GM19467 (cell line): ENCODE data around the gene CACNB1.
A peak's percentile ranks its signal among the peaks of the same experiment; 100 is the strongest.

Experiments
- ATAC-seq: cut with Tn5 transposase; IDR thresholded peaks from one replicate; pipeline ENCODE4 v1.9.1; 2021; ENCODE audit warnings: mild to moderate bottlenecking, moderate library complexity; ENCODE audit not compliant: unreplicated experiment

CACNB1 gene

DNA sequence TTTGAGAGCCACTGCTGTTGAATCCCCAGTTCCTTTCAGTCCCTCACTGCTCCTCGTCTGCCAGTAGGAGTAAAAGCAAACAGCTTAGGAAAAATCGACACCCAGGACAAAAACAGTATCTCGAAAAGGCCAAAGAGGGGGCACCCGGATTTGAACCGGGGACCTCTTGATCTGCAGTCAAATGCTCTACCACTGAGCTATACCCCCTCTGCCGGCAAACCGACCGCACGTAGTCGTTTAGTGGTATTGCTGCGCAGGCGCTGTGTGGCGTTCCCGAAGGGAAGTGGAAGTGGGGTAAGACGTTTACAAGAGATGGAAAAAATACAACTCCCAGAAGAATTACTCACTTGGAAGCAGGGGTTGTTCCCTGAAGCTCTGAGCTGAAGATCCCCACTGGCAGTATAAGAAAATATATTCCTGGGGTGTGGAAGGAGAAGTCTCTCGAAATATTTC lies 43.8 kb downstream of the CACNB1 start:
- ATAC-seq: peak; percentile 59

GRCh38 chr17:39151943-39152818 lies 45.3 kb downstream of the CACNB1 start:
- ATAC-seq: no peak

GRCh38 chr17:39151150-39151942 lies 46.1 kb downstream of the CACNB1 start, which contains the start of gene PLXDC1:
TSS of gene PLXDC1 (minus strand) at chr17:39151637. CDS start at chr17:39151437, 200 bp downstream.
- ATAC-seq: no peak

DNA sequence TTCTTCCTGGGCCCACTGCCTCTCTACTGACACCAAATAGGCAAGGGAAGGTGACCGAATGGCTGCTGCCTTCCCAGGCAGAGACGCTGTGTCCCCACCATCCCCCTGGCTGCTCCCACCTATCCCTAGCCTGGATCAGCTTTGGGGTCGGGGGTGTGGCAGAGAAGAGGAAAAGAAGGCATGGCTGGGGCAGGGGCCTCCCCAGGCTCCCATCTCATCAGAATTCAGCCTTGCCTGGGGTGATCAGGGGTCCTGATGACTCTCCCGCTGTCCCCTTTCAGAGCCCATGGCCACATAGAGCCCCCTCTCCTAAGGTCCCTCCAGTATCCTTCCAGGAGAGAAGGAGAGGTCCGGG lies 46.7 kb downstream of the CACNB1 start:
- ATAC-seq: no peak

GRCh38 chr17:39150104-39150634 lies 47.3 kb downstream of the CACNB1 start:
- ATAC-seq: no peak

GRCh38 chr17:39147221-39148185 lies 50.0 kb downstream of the CACNB1 start:
- no peak for ATAC-seq

DNA sequence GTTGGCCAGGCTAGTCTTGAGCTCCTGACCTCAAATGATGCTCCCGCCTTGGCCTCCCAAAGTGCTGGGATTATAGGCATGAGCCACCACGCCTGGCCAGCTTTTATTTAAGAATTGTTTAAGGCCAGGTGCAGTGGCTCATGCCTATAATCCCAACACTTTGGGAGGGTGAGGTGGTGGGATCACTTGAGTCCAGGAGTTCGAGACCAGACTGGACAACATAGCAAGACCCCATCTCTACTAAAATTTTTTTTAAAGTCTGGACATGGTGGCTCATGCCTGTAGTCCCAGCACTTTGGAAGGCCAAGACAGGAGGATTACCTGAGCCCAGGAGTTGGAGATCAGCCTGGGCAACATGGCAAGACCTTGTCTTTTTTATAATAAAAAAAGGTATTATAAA lies 51.2 kb downstream of the CACNB1 start:
- no peak for ATAC-seq

- ATAC-seq: no peak
Observed at GRCh38 chr17:39145143-39145542, 52.3 kb downstream of the CACNB1 start.

DNA sequence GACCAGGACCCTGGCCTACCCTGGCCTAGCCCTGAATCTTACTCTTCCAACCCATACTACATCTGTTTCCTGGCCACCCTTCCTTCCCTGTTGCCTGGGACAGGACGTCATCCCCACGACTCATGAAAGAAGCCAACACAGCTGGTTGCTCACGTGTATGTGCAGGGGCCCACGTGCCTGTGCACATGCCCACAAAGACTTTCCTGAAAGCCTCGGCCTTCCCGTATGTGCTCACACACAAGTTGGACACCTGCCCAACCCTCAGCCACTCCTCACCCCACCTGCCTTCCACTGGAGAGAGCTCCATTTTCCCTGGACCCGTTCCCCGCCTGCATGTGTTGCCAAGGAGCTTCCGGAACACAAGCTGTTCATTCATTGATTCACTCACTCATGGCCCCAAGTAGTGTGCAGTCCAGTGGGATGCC lies 53.0 kb downstream of the CACNB1 start:
- no peak for ATAC-seq

- no peak for ATAC-seq
Observed at GRCh38 chr17:39143552-39144093, 53.8 kb downstream of the CACNB1 start.

DNA sequence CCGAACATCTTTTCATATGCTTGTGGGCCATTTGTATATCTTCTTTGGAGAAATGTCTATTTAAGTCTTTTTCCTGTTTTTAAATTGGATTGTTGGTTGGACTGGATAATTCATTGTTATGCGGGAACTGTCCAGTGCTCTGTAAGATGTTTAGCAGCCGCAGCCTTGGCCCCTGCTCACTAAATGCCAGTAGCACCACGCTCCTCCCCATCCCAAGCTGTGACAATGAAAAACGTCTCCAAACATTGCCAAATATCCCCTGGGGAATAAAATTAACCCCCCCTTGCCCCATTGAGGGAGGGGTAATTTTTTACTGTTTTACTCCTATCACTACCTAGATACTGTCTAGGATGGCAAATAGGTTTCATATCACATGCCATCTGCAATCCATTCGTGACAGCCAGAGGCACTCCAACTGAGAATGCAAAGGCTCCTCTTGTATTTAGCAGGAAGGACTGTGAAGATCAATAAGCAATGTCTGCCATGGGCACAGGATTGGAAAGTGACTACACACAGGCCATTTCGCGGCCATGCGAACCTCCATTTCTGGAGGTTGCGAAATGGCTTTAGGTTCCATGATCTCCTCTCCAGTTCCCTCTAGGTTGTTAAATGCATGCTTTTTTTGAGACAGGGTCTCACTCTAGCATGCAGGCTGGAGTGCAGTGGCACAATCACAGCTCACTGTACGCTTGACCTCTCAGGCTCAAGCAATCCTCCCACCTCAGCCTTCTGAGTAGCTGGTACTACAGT lies 55.4 kb downstream of the CACNB1 start:
- no peak for ATAC-seq

- ATAC-seq: no peak
Observed at GRCh38 chr17:39141294-39141693, 56.2 kb downstream of the CACNB1 start.

- no peak for ATAC-seq
Observed at GRCh38 chr17:39139561-39139960, 57.9 kb downstream of the CACNB1 start.

- no peak for ATAC-seq
Observed at GRCh38 chr17:39139161-39139511, 58.3 kb downstream of the CACNB1 start.

- ATAC-seq: no peak
Observed at GRCh38 chr17:39138431-39139160, 58.9 kb downstream of the CACNB1 start.

DNA sequence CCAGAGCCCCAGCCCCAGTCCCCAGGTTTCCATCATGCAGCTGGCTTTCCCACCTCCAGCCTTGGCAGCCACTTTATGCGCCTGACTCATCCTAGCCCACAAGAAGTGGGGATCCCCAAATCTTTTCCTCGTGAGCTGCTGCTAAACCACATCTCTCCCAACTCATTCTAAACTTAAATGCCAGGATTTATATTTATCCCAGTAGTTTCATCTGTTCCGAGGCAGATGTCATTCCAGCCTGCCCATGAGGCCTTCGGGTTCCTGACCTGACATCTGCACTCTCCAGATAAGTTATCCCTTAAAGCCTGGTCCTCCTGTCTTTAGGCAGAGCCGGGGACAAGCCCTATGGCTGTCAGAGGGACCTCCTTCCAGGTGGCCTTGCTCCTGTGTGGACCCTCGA lies 62.6 kb downstream of the CACNB1 start:
- ATAC-seq: no peak

- ATAC-seq: no peak
Observed at GRCh38 chr17:39132192-39132610, 65.3 kb downstream of the CACNB1 start.

GRCh38 chr17:39131616-39132015 lies 65.9 kb downstream of the CACNB1 start:
- no peak for ATAC-seq

DNA sequence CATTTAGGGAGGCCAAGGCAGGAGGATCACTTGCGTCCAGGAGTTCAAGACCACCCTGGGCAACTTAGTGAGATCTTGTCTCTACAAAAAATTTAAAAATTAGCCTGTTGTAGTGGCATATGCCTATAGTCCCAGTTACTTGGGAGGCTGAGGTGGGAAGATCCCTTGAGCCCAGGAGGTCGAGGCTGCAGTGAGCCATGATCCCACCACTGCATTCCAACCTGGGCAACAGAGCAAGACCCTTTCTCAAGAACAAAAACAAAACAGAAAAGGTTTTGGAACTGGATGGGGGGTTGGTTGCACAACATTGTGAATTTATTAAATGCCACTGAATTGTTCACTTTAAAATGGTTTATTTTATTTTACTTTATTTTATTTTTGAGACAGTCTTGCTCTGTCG lies 67.3 kb downstream of the CACNB1 start:
- ATAC-seq: no peak
